GM12878 (cell line): ENCODE data around the gene NAA10. TPM values are rescaled to one million over a fixed set of nuclear protein-coding genes. Genes with fewer than 3 reads are reported as not detected.

ENCODE experiments used
- ATAC-seq: fragments of 200-7000 bp; cut with Tn5 transposase; 3 replicates; pipeline ENCODE4 v1.9.1; 2020; ENCODE audit warnings: mild to moderate bottlenecking, moderate library complexity
- BruUV-seq: library from RNA; stranded (reverse); fragments of 400-500 nt; replicated peaks from 2 replicates; lab custom pipeline; 2021; lab: Mats Ljungman, UMichigan
- CTCF ChIA-PET: fragments of 300-600 bp; sonication (Branson Sonifier 250); formaldehyde crosslinking; extraction: SDS; loops from one replicate; lab custom pipeline; 2021; ENCODE audit warnings: inconsistent platforms; lab: Yijun Ruan, JAX
- POLR2A ChIA-PET: fragments of 350-600 bp; formaldehyde crosslinking; extraction: SDS; loops from one replicate; lab custom pipeline; 2021; ENCODE audit warnings: inconsistent platforms; lab: Charles Lee
- RAD21 ChIA-PET: fragments of 300-600 bp; sonication (Branson Sonifier 250); formaldehyde crosslinking; loops from one replicate; lab custom pipeline; 2023; ENCODE audit warnings: antibody characterized with exemption; ENCODE audit not compliant: unreplicated experiment; lab: Charles Lee
- SMC1A ChIA-PET: fragments of 300-600 bp; sonication (Branson Sonifier 250); formaldehyde crosslinking; loops from one replicate; lab custom pipeline; 2023; ENCODE audit not compliant: unreplicated experiment, uncharacterized antibody; lab: Charles Lee
- DNase-seq: peaks from one replicate; pipeline ENCODE4 v3.0.0-alpha.2; 2011; ENCODE audit warnings: low read depth, low spot score
- FAIRE-seq: peaks from 3 replicates; lab custom pipeline; 2011; peaks lifted over from hg19 to GRCh38; lab: Jason Lieb, UNC
- H2AFZ ChIP-seq: 2 replicates; pipeline ENCODE4 v1.6.0; 2011; ENCODE audit warnings: low read depth, low read length, control low read depth; ENCODE audit not compliant: control insufficient read depth
- H3K27ac ChIP-seq: 2 replicates; pipeline ENCODE4 v1.5.1; 2011; ENCODE audit warnings: control low read depth; ENCODE audit not compliant: control insufficient read depth, insufficient read depth
- H3K27me3 ChIP-seq, 2 experiments: replicated peaks in 1 of 2; 2 replicates each; pipeline versions ENCODE4 v1.6.0 to v1.6.1; 2011; ENCODE audit warnings: low read length in 1 of 2; ENCODE audit not compliant: control insufficient read depth in 2 of 2, insufficient read depth in 2 of 2
- H3K36me3 ChIP-seq, 2 experiments: 2 replicates each; pipeline ENCODE4 v1.5.1; 2011; ENCODE audit warnings: low read length in 1 of 2; ENCODE audit not compliant: control insufficient read depth in 2 of 2, insufficient read depth in 2 of 2
- H3K4me1 ChIP-seq: 2 replicates; pipeline ENCODE4 v1.6.1; 2011; ENCODE audit warnings: mild to moderate bottlenecking, low read length, moderate library complexity, mixed read lengths; ENCODE audit not compliant: control insufficient read depth, insufficient read depth
- H3K4me2 ChIP-seq: 2 replicates; pipeline ENCODE4 v1.6.0; 2011; ENCODE audit warnings: control low read depth; ENCODE audit not compliant: control insufficient read depth, insufficient read depth
- H3K4me3 ChIP-seq: fragments of 200-600 bp; sonication (generic); 2 replicates; pipeline ENCODE4 v1.5.1; 2016
- H3K79me2 ChIP-seq: 2 replicates; pipeline ENCODE4 v1.6.0; 2011; ENCODE audit warnings: low read length; ENCODE audit not compliant: control insufficient read depth, insufficient read depth
- H3K9ac ChIP-seq: 2 replicates; pipeline ENCODE4 v1.8.0; 2011; ENCODE audit warnings: low read length, control low read depth, mixed read lengths; ENCODE audit not compliant: control insufficient read depth, insufficient read depth
- H3K9me3 ChIP-seq: replicated peaks from 3 replicates; pipeline ENCODE4 v1.5.1; 2011; ENCODE audit warnings: mild to moderate bottlenecking, low read length; ENCODE audit not compliant: control insufficient read depth, insufficient read depth
- H4K20me1 ChIP-seq: 2 replicates; pipeline ENCODE4 v1.6.0; 2011; ENCODE audit not compliant: control insufficient read depth, insufficient read depth
- BCLAF1 ChIP-seq: fragments of 450-650 bp; IDR thresholded peaks from 2 replicates; pipeline ENCODE4 v1.6.1; 2017; ENCODE audit warnings: antibody characterized with exemption, mild to moderate bottlenecking, moderate library complexity
- ESRRA ChIP-seq: IDR thresholded peaks from 2 replicates; pipeline ENCODE4 v1.6.1; 2012; ENCODE audit warnings: mild to moderate bottlenecking, low read length, improper control_type of control experiment
- HDAC2 ChIP-seq: fragments of 200-600 bp; sonication (generic); IDR thresholded peaks from 2 replicates; pipeline ENCODE4 v1.6.1; 2017
- POLR2AphosphoS5 ChIP-seq: IDR thresholded peaks from 2 replicates; pipeline ENCODE4 v1.6.1; 2011; ENCODE audit warnings: mild to moderate bottlenecking, low read length, inconsistent platforms
- RAD21 ChIP-seq: IDR thresholded peaks from 2 replicates; pipeline ENCODE4 v1.6.1; 2011; ENCODE audit warnings: mild to moderate bottlenecking, low read depth, low read length, moderate library complexity; ENCODE audit not compliant: insufficient read depth
- RBBP5 ChIP-seq: fragments of 200-600 bp; sonication (generic); conservative IDR thresholded peaks from 2 replicates; pipeline ENCODE4 v1.6.1; 2016
- SMC3 ChIP-seq: IDR thresholded peaks from 2 replicates; pipeline ENCODE4 v1.6.1; 2011; ENCODE audit warnings: low read length, improper control_type of control experiment, borderline replicate concordance
- USF2 ChIP-seq: IDR thresholded peaks from 2 replicates; pipeline ENCODE4 v1.6.1; 2011; ENCODE audit warnings: low read depth, low read length, improper control_type of control experiment, borderline replicate concordance
- WGBS: methylation state at CpG from one replicate; pipeline ENCODE4 v1.1.6; 2016; ENCODE audit warnings: low lambda C conversion rate; ENCODE audit not compliant: insufficient replicate concordance, insufficient coverage; ENCODE audit errors: missing lambda C conversion rate; 5-methylcytosine and 5-hydroxymethylcytosine counted together
- in situ Hi-C: fragments of 300-500 bp; cut with MboI; formaldehyde crosslinking; loops from 9 replicates; pipeline ENCODE4 v1.14.3; 2018; ENCODE audit warnings: mixed read lengths
- intact Hi-C: fragments of 100-400 bp; cut with micrococcal nuclease; formaldehyde crosslinking; loops from one replicate; pipeline ENCODE4 v1.14.2; 2022; ENCODE audit not compliant: unreplicated experiment
- polyA plus RNA-seq, 11 experiments: library from polyadenylated mRNA; depleted of rRNA in 4 of 11; unstranded in 6 of 11; stranded (reverse) in 5 of 11; fragments of >200 nt; fragmentation: Nextera tagmentation in 4 of 11; fragmentation: Illumina TruSeq in 1 of 11; extraction: Ambion mirVana in 4 of 11; extraction: Trizol in 1 of 11; gene quantifications; 1 replicate in 1 of 11; 2 replicates in 10 of 11; pipeline versions ENCODE4 v1.2.1 to v1.2.3, GENCODE V29; 2011 to 2016; ENCODE audit warnings: inconsistent platforms in 2 of 11, missing spikeins in 2 of 11, low read depth in 1 of 11
- total RNA-seq, 4 experiments: library from RNA; depleted of rRNA in 3 of 4; stranded (reverse); fragments of >200 nt in 3 of 4; fragmentation: Illumina TruSeq in 1 of 4; extraction: Trizol in 1 of 4; gene quantifications; 2 replicates each; pipeline versions ENCODE4 v1.2.1 to v1.2.3, GENCODE V29; 2013 to 2021

The NAA10 gene
- total and polyA plus RNA-seq, 10 of the 15 experiments (the other 5 are each of a cell fraction or from before 2014, with no cell fraction given), result 7.9 to 212 (median 98.9) TPM

- SMC1A ChIA-PET, result no interaction called here
- RAD21 ChIA-PET, result interaction anchor here (1.3 to 1.6 kb wide), 2 partner anchors 43 to 46 kb away, joined by 3 to 5 read pairs; no protein-coding TSS in a partner anchor
- H3K27me3 ChIP-seq, result 0 out of 4 replicates have a peak, but pooled peaks cover 0 to 1% of the 10 kb centered on the region in 2 experiments
- 73% methylated on average over 39 of the region's 40 CpGs for WGBS
- peaks cover 9% of the 10 kb centered on the region; the same call in 1 of the 2 replicates for H3K4me1 ChIP-seq
- H3K4me3 ChIP-seq, result no peak overlapping the region
- peaks cover 33% of the 10 kb centered on the region for H3K79me2 ChIP-seq
- ATAC-seq (no peak), FAIRE-seq (no peak), DNase-seq (no peak)
- intact Hi-C loops, result no loop called here
- TF ChIP-seq POLR2AphosphoS5, result no peak
- CTCF ChIA-PET, result interaction anchor here (1.2 to 8.7 kb wide), 7 partner anchors 11 to 46 kb away, joined by 3 to 172 read pairs (median 6); partner anchors contain the start of gene RENBP
- no peak overlapping the region for H3K9ac ChIP-seq
- no TSS peak for BruUV-seq
- H3K36me3 ChIP-seq, result peaks cover 0 to 3% of the 10 kb centered on the region in 2 experiments; a peak in 1 of 4 replicates
- H2AFZ ChIP-seq, result no peak overlapping the region
- peak overlapping the region; percentile 13; the same call in 1 of the 2 replicates for H3K4me2 ChIP-seq
- in situ Hi-C loops, result loop anchor here (10.0 kb wide), 1 partner anchor 63 kb away; no protein-coding TSS in a partner anchor
- no peaks in the 10 kb centered on the region for H4K20me1 ChIP-seq
- H3K27ac ChIP-seq, result no peak overlapping the region
- no peaks in the 10 kb centered on the region for H3K9me3 ChIP-seq
- POLR2A ChIA-PET, result no interaction called here
Measured at GRCh38 chrX:153921511-153922446, 13.1 kb downstream of the NAA10 start.

GRCh38 chrX:153921070-153921469 is 13.8 kb downstream of the NAA10 start:
- TF ChIP-seq HDAC2 (no peak), BCLAF1 (no peak), USF2 (no peak), ESRRA (no peak), SMC3 (no peak), POLR2AphosphoS5 (no peak), RBBP5 (no peak), RAD21 (no peak)
- TF ChIP-seq, all 136 proteins: peak for 0
- Histone ChIP-seq H3K9me3 (no peaks in the 10 kb centered on the region), H3K4me2 (no peak overlapping the region), H3K27ac (no peak overlapping the region), H3K4me1 (peaks cover 9% of the 10 kb centered on the region; the same call in 1 of the 2 replicates), H4K20me1 (no peaks in the 10 kb centered on the region), H3K79me2 (peaks cover 32% of the 10 kb centered on the region), H3K9ac (no peak overlapping the region), H3K4me3 (no peak overlapping the region), H2AFZ (no peak overlapping the region), H3K36me3 (peaks cover 0 to 3% of the 10 kb centered on the region in 2 experiments; a peak in 1 of 4 replicates), H3K27me3 (0 out of 4 replicates have a peak, but pooled peaks cover 0 to 1% of the 10 kb centered on the region in 2 experiments)
- POLR2A ChIA-PET, result no interaction called here
- RAD21 ChIA-PET, result no interaction called here
- no peak for FAIRE-seq
- no TSS peak for BruUV-seq
- intact Hi-C loops, result no loop called here
- no peak for ATAC-seq
- SMC1A ChIA-PET, result no interaction called here
- in situ Hi-C loops, result loop anchor here (10.0 kb wide), 1 partner anchor 64 kb away; no protein-coding TSS in a partner anchor
- CTCF ChIA-PET, result interaction anchor here (1.8 kb wide), 1 partner anchor 26 kb away, joined by 3 read pairs; no protein-coding TSS in a partner anchor
- no peak for DNase-seq
- WGBS, result 82% methylated on average over 12 of the region's 16 CpGs
